ENCODE results near the gene AFAP1L1.

AFAP1L1 gene

GRCh38 chr5:149362541-149362940, 90.9 kb downstream of the AFAP1L1 start:
- DNase-seq (ENCODE audit: low read depth) = no peak
- no peak overlapping the region for H3K4me3 ChIP-seq (ENCODE audit: low read depth, low read length)
- TF ChIP-seq CTCF (IDR thresholded peaks at IDR 0.05; ENCODE audit: control insufficient read depth, extremely low read depth, insufficient read depth) = no peak

- DNase-seq (ENCODE audit: low read depth) = no peak
- H3K4me3 ChIP-seq (ENCODE audit: low read depth, low read length) = no peak overlapping the region
- no peak for TF ChIP-seq CTCF (IDR thresholded peaks at IDR 0.05; ENCODE audit: control insufficient read depth, extremely low read depth, insufficient read depth)
Measured at GRCh38 chr5:149363358-149363757, 91.7 kb downstream of the AFAP1L1 start.

GRCh38 chr5:149363936-149364335, 92.3 kb downstream of the AFAP1L1 start:
- H3K4me3 ChIP-seq (ENCODE audit: low read depth, low read length) = no peak overlapping the region
- no peak for DNase-seq (ENCODE audit: low read depth)
- TF ChIP-seq CTCF (IDR thresholded peaks at IDR 0.05; ENCODE audit: control insufficient read depth, extremely low read depth, insufficient read depth) = no peak

- H3K4me3 ChIP-seq (ENCODE audit: low read depth, low read length) = no peak overlapping the region
- TF ChIP-seq CTCF (IDR thresholded peaks at IDR 0.05; ENCODE audit: control insufficient read depth, extremely low read depth, insufficient read depth) = no peak
- no peak for DNase-seq (ENCODE audit: low read depth)
Measured at GRCh38 chr5:149364719-149365118, 93.1 kb downstream of the AFAP1L1 start.

GRCh38 chr5:149365418-149365817, 93.8 kb downstream of the AFAP1L1 start:
- no peak for TF ChIP-seq CTCF (IDR thresholded peaks at IDR 0.05; ENCODE audit: control insufficient read depth, extremely low read depth, insufficient read depth)
- DNase-seq (ENCODE audit: low read depth) = no peak

GRCh38 chr5:149366169-149366729, 94.6 kb downstream of the AFAP1L1 start:
- TF ChIP-seq CTCF (IDR thresholded peaks at IDR 0.05; ENCODE audit: control insufficient read depth, extremely low read depth, insufficient read depth) = no peak
- DNase-seq (ENCODE audit: low read depth) = no peak
- H3K4me3 ChIP-seq (ENCODE audit: low read depth, low read length) = no peak overlapping the region

More at GRCh38 chr5:149365418-149365817, 93.8 kb downstream of the AFAP1L1 start:
- no peak overlapping the region for H3K4me3 ChIP-seq (ENCODE audit: low read depth, low read length)
